ENCODE measurements around the gene UHRF1.

Gene UHRF1

GRCh38 chr19:4966591-4966990, 57.3 kb downstream of the UHRF1 start:
- H3K9ac ChIP-seq (ENCODE audit: insufficient read length, low read depth): no peak overlapping the region
- peaks cover 5% of the 10 kb centered on the region for H3K27me3 ChIP-seq (ENCODE audit: insufficient read depth, insufficient read length)
- peaks cover 21% of the 10 kb centered on the region for H3K36me3 ChIP-seq (ENCODE audit: insufficient read depth, insufficient read length, low read length)
- H3K9me3 ChIP-seq (ENCODE audit: insufficient read depth, low read length): no peaks in the 10 kb centered on the region
- TF ChIP-seq SUZ12 (IDR thresholded peaks at IDR 0.05; ENCODE audit: extremely low read depth, insufficient read depth, insufficient read length) (no peak), YY1 (IDR thresholded peaks at IDR 0.05; ENCODE audit: insufficient read depth, insufficient read length) (no peak)
- peaks cover 11% of the 10 kb centered on the region for H3K4me1 ChIP-seq (ENCODE audit: insufficient read depth, insufficient read length)
- no peak for DNase-seq (ENCODE audit: low read depth, low spot score)
- H3K4me3 ChIP-seq (ENCODE audit: insufficient read length, low read depth): no peak overlapping the region

- no peaks in the 10 kb centered on the region for H3K9me3 ChIP-seq (ENCODE audit: insufficient read depth, low read length)
- peaks cover 12% of the 10 kb centered on the region for H3K36me3 ChIP-seq (ENCODE audit: insufficient read depth, insufficient read length, low read length)
- H3K4me1 ChIP-seq (ENCODE audit: insufficient read depth, insufficient read length): peaks cover 20% of the 10 kb centered on the region
- H3K9ac ChIP-seq (ENCODE audit: insufficient read length, low read depth): peak overlapping the region; percentile 67
- H3K27me3 ChIP-seq (ENCODE audit: insufficient read depth, insufficient read length): peaks cover 5% of the 10 kb centered on the region
- TF ChIP-seq YY1 (IDR thresholded peaks at IDR 0.05; ENCODE audit: insufficient read depth, insufficient read length) (no peak), SUZ12 (IDR thresholded peaks at IDR 0.05; ENCODE audit: extremely low read depth, insufficient read depth, insufficient read length) (no peak), ZNF274 (IDR thresholded peaks at IDR 0.05; ENCODE audit: low read depth, low read length) (no peak)
- no peak for DNase-seq (ENCODE audit: low read depth, low spot score)
- peak overlapping the region; percentile 47 for H3K4me3 ChIP-seq (ENCODE audit: insufficient read length, low read depth)
Measured at GRCh38 chr19:4967738-4968461, 58.6 kb downstream of the UHRF1 start.

- H3K9ac ChIP-seq (ENCODE audit: insufficient read length, low read depth): peak within 1 kb of the TSS; percentile 79
- no peaks in the 10 kb centered on the region for H3K9me3 ChIP-seq (ENCODE audit: insufficient read depth, low read length)
- H3K27me3 ChIP-seq (ENCODE audit: insufficient read depth, insufficient read length): peaks cover 5% of the 10 kb centered on the region
- peak; percentile 99 for DNase-seq (ENCODE audit: low read depth, low spot score)
- peaks cover 6% of the 10 kb centered on the region for H3K36me3 ChIP-seq (ENCODE audit: insufficient read depth, insufficient read length, low read length)
- TF ChIP-seq ZNF274 (IDR thresholded peaks at IDR 0.05; ENCODE audit: low read depth, low read length) (no peak), YY1 (IDR thresholded peaks at IDR 0.05; ENCODE audit: insufficient read depth, insufficient read length) (no peak), SUZ12 (IDR thresholded peaks at IDR 0.05; ENCODE audit: extremely low read depth, insufficient read depth, insufficient read length) (no peak)
- peaks cover 20% of the 10 kb centered on the region for H3K4me1 ChIP-seq (ENCODE audit: insufficient read depth, insufficient read length)
- H3K4me3 ChIP-seq (ENCODE audit: insufficient read length, low read depth): peak within 1 kb of the TSS; percentile 60
Measured at GRCh38 chr19:4968462-4969291, 59.4 kb downstream of the UHRF1 start, which contains the start of gene KDM4B. Gene KDM4B (plus strand): TSS chr19:4969113. CDS start chr19:5032891, 63,778 bp downstream.

GRCh38 chr19:4969292-4969771, 60.0 kb downstream of the UHRF1 start:
- Histone ChIP-seq H3K36me3 (ENCODE audit: insufficient read depth, insufficient read length, low read length) (peaks cover 2% of the 10 kb centered on the region), H3K27me3 (ENCODE audit: insufficient read depth, insufficient read length) (peaks cover 5% of the 10 kb centered on the region), H3K4me1 (ENCODE audit: insufficient read depth, insufficient read length) (peaks cover 20% of the 10 kb centered on the region), H3K4me3 (ENCODE audit: insufficient read length, low read depth) (peak overlapping the region; percentile 60), H3K9ac (ENCODE audit: insufficient read length, low read depth) (peak overlapping the region; percentile 79), H3K9me3 (ENCODE audit: insufficient read depth, low read length) (no peaks in the 10 kb centered on the region)
- no peak for DNase-seq (ENCODE audit: low read depth, low spot score)
- TF ChIP-seq ZNF274 (IDR thresholded peaks at IDR 0.05; ENCODE audit: low read depth, low read length) (no peak), YY1 (IDR thresholded peaks at IDR 0.05; ENCODE audit: insufficient read depth, insufficient read length) (no peak), SUZ12 (IDR thresholded peaks at IDR 0.05; ENCODE audit: extremely low read depth, insufficient read depth, insufficient read length) (no peak)

GRCh38 chr19:4969772-4970531, 60.7 kb downstream of the UHRF1 start:
- Histone ChIP-seq H3K9me3 (ENCODE audit: insufficient read depth, low read length) (no peaks in the 10 kb centered on the region), H3K4me1 (ENCODE audit: insufficient read depth, insufficient read length) (peaks cover 22% of the 10 kb centered on the region), H3K27me3 (ENCODE audit: insufficient read depth, insufficient read length) (peaks cover 5% of the 10 kb centered on the region), H3K9ac (ENCODE audit: insufficient read length, low read depth) (peak overlapping the region; percentile 74), H3K4me3 (ENCODE audit: insufficient read length, low read depth) (peak overlapping the region; percentile 60), H3K36me3 (ENCODE audit: insufficient read depth, insufficient read length, low read length) (no peaks in the 10 kb centered on the region)
- TF ChIP-seq YY1 (IDR thresholded peaks at IDR 0.05; ENCODE audit: insufficient read depth, insufficient read length) (no peak), SUZ12 (IDR thresholded peaks at IDR 0.05; ENCODE audit: extremely low read depth, insufficient read depth, insufficient read length) (no peak), ZNF274 (IDR thresholded peaks at IDR 0.05; ENCODE audit: low read depth, low read length) (no peak)
- DNase-seq (ENCODE audit: low read depth, low spot score): no peak

- TF ChIP-seq ZNF274 (IDR thresholded peaks at IDR 0.05; ENCODE audit: low read depth, low read length) (no peak), YY1 (IDR thresholded peaks at IDR 0.05; ENCODE audit: insufficient read depth, insufficient read length) (no peak), SUZ12 (IDR thresholded peaks at IDR 0.05; ENCODE audit: extremely low read depth, insufficient read depth, insufficient read length) (no peak)
- peak overlapping the region; percentile 60 for H3K4me3 ChIP-seq (ENCODE audit: insufficient read length, low read depth)
- H3K27me3 ChIP-seq (ENCODE audit: insufficient read depth, insufficient read length): peaks cover 5% of the 10 kb centered on the region
- H3K9ac ChIP-seq (ENCODE audit: insufficient read length, low read depth): peak overlapping the region; percentile 74
- H3K4me1 ChIP-seq (ENCODE audit: insufficient read depth, insufficient read length): peaks cover 27% of the 10 kb centered on the region
- DNase-seq (ENCODE audit: low read depth, low spot score): no peak
- H3K9me3 ChIP-seq (ENCODE audit: insufficient read depth, low read length): no peaks in the 10 kb centered on the region
- no peaks in the 10 kb centered on the region for H3K36me3 ChIP-seq (ENCODE audit: insufficient read depth, insufficient read length, low read length)
Measured at GRCh38 chr19:4970558-4971423, 61.5 kb downstream of the UHRF1 start.
